Measurements from ENCODE around the gene TEX54. TPM values are rescaled to one million over a fixed set of nuclear protein-coding genes. Genes with fewer than 3 reads are reported as not detected.
"Not testable (repeated sequence)": the region's sequence is repeated elsewhere in the genome, so short reads cannot be mapped to it uniquely, and the experiment has no call there.

The TEX54 gene
- total and polyA plus RNA-seq, 2 of the 4 experiments (the other 2 are of a cell fraction): not detected

- TF ChIP-seq MAZ (IDR thresholded peaks at IDR 0.05; ENCODE audit: borderline replicate concordance, low read depth, low read length): no peak
Observed at GRCh38 chr11:62863687-62864335, 31.2 kb upstream of the TEX54 start (continued).

DNA sequence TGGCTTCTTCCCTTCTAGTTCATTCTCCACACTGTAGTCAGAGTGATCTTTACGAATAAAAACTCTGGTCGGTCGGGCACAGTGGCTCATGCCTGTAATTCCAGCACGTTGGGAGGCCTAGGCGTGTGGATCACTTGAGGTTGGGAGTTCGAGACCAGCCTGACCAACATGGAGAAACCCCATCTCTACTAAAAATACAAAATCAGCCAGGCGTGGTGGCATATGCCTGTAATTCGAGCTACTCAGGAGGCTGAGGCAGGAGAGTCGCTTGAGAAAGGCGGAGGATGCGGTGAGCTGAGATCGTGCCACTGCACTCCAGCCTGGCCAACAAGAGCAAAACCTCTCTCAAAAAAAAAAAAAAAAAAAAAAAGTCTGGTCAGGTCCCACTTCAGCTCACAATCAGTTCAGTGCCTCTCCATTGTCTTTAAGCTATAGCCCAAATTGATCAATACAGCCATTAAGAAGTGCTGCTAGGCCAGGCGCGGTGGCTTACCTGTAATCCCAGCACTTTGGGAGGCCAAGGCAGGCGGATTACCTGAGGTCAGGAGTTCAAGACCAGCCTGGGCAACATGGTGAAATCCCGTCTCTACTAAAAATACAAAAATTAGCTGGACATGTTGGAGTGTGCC lies 29.0 kb upstream of the TEX54 start:
- H3K9ac ChIP-seq (ENCODE audit: low read depth, low read length); H3K14ac ChIP-seq (replicated peaks; ENCODE audit: low read depth, low read length); H3K4me2 ChIP-seq (ENCODE audit: low read depth, low read length); H2AK9ac ChIP-seq (replicated peaks; ENCODE audit: low read depth, low read length, poor library complexity); H3K4ac ChIP-seq (ENCODE audit: low read depth, low read length); H2BK15ac ChIP-seq (ENCODE audit: low read depth, low read length); H3K4me1 ChIP-seq (ENCODE audit: control insufficient read depth, insufficient read depth, low read length); BruUV-seq (replicated peaks); H3K36me3 ChIP-seq (ENCODE audit: control insufficient read depth, insufficient read depth, low read length); H2BK20ac ChIP-seq (ENCODE audit: low read depth, low read length); H3K23ac ChIP-seq (ENCODE audit: low read depth, low read length); H3K27ac ChIP-seq (ENCODE audit: insufficient read depth, low read length); H3K18ac ChIP-seq (ENCODE audit: low read depth, low read length); H3K27me3 ChIP-seq (ENCODE audit: control insufficient read depth, insufficient read depth, low read length); dilution Hi-C loops (cut with HindIII; ENCODE audit: low sequenced_read_pairs, unreplicated experiment); H2BK120ac ChIP-seq (ENCODE audit: low read depth, low read length); DNase-seq; H4K91ac ChIP-seq (ENCODE audit: insufficient read depth, low read depth, low read length); H4K5ac ChIP-seq (ENCODE audit: low read depth, low read length); ATAC-seq (ENCODE audit: low read depth); H4K20me1 ChIP-seq (ENCODE audit: insufficient read depth, low read length); H3K9me1 ChIP-seq (ENCODE audit: insufficient read depth, low read length); H2BK5ac ChIP-seq (ENCODE audit: low read depth, low read length, poor library complexity, severe bottlenecking); H4K8ac ChIP-seq (ENCODE audit: low read depth in 2 of 2, low read length in 2 of 2); H3K56ac ChIP-seq (ENCODE audit: extremely low read depth, insufficient read depth, low read length); H3K9me3 ChIP-seq (ENCODE audit: control insufficient read depth, insufficient read depth, low read length); H2AK5ac ChIP-seq (ENCODE audit: low read depth, low read length); H3K4me3 ChIP-seq (ENCODE audit: insufficient read depth, low read depth, low read length); H2AFZ ChIP-seq (replicated peaks; ENCODE audit: low read length, poor library complexity): not testable (repeated sequence)
- intact Hi-C loops (cut with micrococcal nuclease) (loop anchor here (1.0 to 5.0 kb wide), 4 partner anchors 21 to 249 kb away; partner anchors contain the start of genes EML3, HNRNPUL2, ROM1 and TTC9C), in situ Hi-C loops (cut with MboI; ENCODE audit: low sequenced_read_pairs) (loop anchor here (25.0 kb wide), 1 partner anchor 474 kb away; no protein-coding TSS in a partner anchor)
- POLR2A ChIA-PET (ENCODE audit: unreplicated experiment): interaction anchor here (0.5 to 0.6 kb wide), 2 partner anchors 22 to 42 kb away, joined by 3 to 4 read pairs; no protein-coding TSS in a partner anchor
- peaks cover 18 to 26% of the 10 kb centered on the region in 2 experiments; a peak in 3 of 4 replicates for H3K79me1 ChIP-seq (ENCODE audit: low read depth in 1 of 2, low read length in 2 of 2)
- CTCF ChIA-PET: interaction anchor here (0.6 to 1.0 kb wide), 3 partner anchors 74 to 163 kb away, joined by 3 to 5 read pairs (median 4); no protein-coding TSS in a partner anchor
- 84% methylated on average over 5 of the region's 16 CpGs; no CpG with 5 or more reads in 1 of the 2 experiments for WGBS, 2 experiments (ENCODE audit: extremely low coverage in 2 of 2, insufficient read length in 1 of 2)
